PFSK-1 (cell line): ENCODE results near the gene PRKAR1A.

Experiments
- FOXP2 ChIP-seq: optimal IDR thresholded peaks from 2 replicates; pipeline ENCODE3; 2011; ENCODE audit warnings: borderline replicate concordance, control low read depth, inconsistent platforms; ENCODE audit not compliant: insufficient read depth; ENCODE audit errors: extremely low read length, extremely low read depth
- POLR2AphosphoS5 ChIP-seq: IDR thresholded peaks from 2 replicates; pipeline ENCODE4 v1.6.1; 2012; ENCODE audit warnings: low read depth, mild to moderate bottlenecking, control low read depth, low read length, moderate library complexity
- SIN3A ChIP-seq: IDR thresholded peaks from 2 replicates; pipeline ENCODE4 v1.6.1; 2012; ENCODE audit warnings: mild to moderate bottlenecking, low read length, moderate library complexity, borderline replicate concordance; ENCODE audit not compliant: insufficient read depth
- TAF1 ChIP-seq: IDR thresholded peaks from 2 replicates; pipeline ENCODE4 v1.6.1; 2012; ENCODE audit warnings: low read length, control low read depth, borderline replicate concordance; ENCODE audit not compliant: insufficient read depth
- TF ChIP-seq, protein P1 (sequence below), 2 experiments: IDR thresholded peaks; 2 replicates each; pipeline versions ENCODE4 v1.6.1 to v1.8.0; 2011 to 2012; ENCODE audit warnings: low read depth in 2 of 2, low read length in 2 of 2, control low read depth in 1 of 2, inconsistent platforms in 1 of 2, mild to moderate bottlenecking in 1 of 2, moderate library complexity in 1 of 2; ENCODE audit not compliant: insufficient read depth in 1 of 2

PRKAR1A gene

GRCh38 chr17:68513932-68514331, 1.7 kb downstream of the PRKAR1A start:
- TF ChIP-seq, protein P1, sequence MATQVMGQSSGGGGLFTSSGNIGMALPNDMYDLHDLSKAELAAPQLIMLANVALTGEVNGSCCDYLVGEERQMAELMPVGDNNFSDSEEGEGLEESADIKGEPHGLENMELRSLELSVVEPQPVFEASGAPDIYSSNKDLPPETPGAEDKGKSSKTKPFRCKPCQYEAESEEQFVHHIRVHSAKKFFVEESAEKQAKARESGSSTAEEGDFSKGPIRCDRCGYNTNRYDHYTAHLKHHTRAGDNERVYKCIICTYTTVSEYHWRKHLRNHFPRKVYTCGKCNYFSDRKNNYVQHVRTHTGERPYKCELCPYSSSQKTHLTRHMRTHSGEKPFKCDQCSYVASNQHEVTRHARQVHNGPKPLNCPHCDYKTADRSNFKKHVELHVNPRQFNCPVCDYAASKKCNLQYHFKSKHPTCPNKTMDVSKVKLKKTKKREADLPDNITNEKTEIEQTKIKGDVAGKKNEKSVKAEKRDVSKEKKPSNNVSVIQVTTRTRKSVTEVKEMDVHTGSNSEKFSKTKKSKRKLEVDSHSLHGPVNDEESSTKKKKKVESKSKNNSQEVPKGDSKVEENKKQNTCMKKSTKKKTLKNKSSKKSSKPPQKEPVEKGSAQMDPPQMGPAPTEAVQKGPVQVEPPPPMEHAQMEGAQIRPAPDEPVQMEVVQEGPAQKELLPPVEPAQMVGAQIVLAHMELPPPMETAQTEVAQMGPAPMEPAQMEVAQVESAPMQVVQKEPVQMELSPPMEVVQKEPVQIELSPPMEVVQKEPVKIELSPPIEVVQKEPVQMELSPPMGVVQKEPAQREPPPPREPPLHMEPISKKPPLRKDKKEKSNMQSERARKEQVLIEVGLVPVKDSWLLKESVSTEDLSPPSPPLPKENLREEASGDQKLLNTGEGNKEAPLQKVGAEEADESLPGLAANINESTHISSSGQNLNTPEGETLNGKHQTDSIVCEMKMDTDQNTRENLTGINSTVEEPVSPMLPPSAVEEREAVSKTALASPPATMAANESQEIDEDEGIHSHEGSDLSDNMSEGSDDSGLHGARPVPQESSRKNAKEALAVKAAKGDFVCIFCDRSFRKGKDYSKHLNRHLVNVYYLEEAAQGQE (IDR thresholded peaks at IDR 0.05; ENCODE audit: insufficient read depth in 1 of 2, low read depth in 2 of 2, low read length in 2 of 2): no peak
- no peak for TF ChIP-seq FOXP2
- TF ChIP-seq TAF1: no peak
- no peak for TF ChIP-seq POLR2AphosphoS5
- no peak for TF ChIP-seq SIN3A

DNA sequence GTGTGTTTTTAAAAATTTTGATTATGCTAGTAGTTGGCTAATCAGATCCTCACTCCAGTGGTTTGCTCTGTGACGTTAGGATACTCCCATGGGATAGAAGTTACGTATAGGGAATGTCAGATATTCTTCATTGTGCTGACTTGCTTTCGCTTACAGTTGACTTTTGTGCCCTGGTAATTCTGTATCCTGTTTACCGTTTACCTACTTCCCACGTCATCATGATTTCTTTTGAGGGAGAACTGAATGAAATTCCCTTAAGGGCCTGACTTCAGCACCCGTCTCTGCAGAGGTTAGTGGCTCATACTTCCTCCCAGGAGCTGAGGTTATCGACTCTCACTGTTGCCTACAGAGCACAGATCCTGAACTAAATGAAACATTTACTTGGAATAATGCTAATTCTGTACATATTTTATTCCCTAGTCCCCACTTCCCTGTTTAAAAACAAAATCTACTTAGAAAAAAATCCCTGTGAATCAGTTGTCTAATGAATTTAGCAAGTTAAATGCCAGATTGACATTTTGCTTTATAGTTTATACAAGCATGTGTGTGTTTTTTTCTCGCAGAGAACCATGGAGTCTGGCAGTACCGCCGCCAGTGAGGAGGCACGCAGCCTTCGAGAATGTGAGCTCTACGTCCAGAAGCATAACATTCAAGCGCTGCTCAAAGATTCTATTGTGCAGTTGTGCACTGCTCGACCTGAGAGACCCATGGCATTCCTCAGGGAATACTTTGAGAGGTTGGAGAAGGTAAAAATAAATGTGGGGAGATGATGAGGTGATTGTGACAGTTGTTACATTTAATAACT, 2.8 kb downstream of the PRKAR1A start:
- TF ChIP-seq POLR2AphosphoS5 (no peak), SIN3A (0 out of 2 replicates have a peak, but pooled peaks have one; percentile 21)

- TF ChIP-seq POLR2AphosphoS5 (no peak), TAF1 (no peak), SIN3A (no peak), FOXP2 (no peak)
- TF ChIP-seq, protein P1 (IDR thresholded peaks at IDR 0.05; ENCODE audit: insufficient read depth in 1 of 2, low read depth in 2 of 2, low read length in 2 of 2): no peak
Measured at GRCh38 chr17:68516732-68517131, 4.5 kb downstream of the PRKAR1A start.

DNA sequence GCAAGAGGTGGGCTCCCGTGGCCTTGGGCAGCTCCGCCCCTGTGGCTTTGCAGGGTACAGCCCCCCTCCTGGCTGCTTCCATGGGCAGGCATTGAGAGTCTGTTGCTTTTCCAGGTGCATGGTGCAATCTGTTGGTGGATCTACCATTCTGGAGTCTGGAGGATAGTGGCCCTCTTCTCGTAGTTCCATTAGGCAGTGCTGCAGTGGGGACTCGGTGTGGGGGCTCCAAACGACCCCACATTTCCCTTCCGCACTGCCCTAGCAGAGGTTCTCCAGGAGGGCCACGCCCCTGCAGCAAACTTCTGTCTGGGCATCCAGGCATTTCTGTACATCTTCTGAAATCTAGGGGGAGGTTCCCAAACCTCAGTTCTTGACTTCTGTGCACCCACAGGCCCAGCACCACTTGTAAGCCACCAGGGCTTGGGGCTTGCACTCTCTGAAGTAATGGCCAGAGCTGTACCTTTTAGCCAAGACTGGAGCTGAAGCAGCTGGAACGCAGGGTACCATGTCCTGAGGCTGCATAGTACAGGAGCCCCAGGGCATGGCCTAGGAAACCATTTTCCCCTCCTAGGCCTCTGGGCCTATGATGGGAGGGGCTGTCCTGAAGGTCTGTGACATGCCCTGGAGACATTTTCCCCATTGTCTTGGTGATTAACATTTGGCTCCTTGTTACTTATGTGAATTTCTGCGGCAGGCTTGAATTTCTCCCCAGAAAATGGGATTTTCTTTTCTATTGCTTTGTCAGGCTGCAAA, 6.0 kb downstream of the PRKAR1A start:
- TF ChIP-seq, protein P1 (IDR thresholded peaks at IDR 0.05; ENCODE audit: insufficient read depth in 1 of 2, low read depth in 2 of 2, low read length in 2 of 2): no peak
- TF ChIP-seq SIN3A: no peak

DNA sequence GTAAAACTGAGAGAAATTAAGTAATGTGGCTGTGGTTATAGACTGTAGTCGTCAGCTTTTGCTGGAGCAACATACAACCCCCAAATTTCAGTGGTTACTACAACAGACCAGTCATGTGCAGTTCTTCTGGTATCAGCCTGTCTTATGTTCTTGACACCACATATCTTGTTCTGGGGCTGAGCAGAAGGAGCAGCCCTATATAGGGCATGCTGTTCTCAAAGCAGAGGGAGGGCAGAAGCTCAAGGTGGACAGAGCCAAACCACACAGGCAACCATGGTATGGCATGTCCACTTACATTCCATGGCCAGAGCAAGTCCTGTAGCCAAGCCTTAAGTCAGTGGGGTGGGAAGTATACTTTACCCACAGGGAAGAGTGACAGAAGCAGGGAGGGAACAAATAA, 7.7 kb downstream of the PRKAR1A start:
- TF ChIP-seq TAF1: no peak

DNA sequence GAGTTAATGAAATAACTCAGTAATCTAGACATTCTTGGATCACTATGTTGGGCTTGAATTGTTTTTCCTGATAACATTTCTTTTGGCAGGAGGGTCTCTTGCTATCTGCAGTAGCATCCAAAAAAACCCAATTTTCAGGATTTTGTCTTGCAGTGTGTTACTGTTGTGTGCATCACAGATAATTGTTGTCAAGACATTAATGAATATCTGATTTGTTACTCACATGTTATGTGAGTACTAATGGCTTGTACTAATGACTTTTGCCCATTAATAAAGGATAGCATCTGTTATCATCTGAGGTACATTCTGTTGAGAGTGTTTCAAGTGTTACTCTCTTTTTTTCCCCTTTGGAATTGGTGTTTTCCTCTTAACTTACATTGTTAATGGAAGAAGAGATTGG, 10.0 kb downstream of the PRKAR1A start:
- TF ChIP-seq TAF1: no peak
- no peak for TF ChIP-seq POLR2AphosphoS5
- no peak for TF ChIP-seq SIN3A
- TF ChIP-seq, protein P1 (IDR thresholded peaks at IDR 0.05; ENCODE audit: insufficient read depth in 1 of 2, low read depth in 2 of 2, low read length in 2 of 2): no peak
- no peak for TF ChIP-seq FOXP2
